Umbilical cord (tissue), 2 donors: Measurements from ENCODE around the gene CUL1. TPM values are rescaled to one million over a fixed set of nuclear protein-coding genes. Genes with fewer than 3 reads are reported as not detected.
A peak's percentile ranks its signal among the peaks of the same experiment; 100 is the strongest.

Source experiments
- DNase-seq: peaks from one replicate; pipeline ENCODE4 v3.0.0-alpha.2; 2015; ENCODE audit warnings: low spot score
- total RNA-seq: library from RNA; depleted of rRNA; stranded (reverse); fragments of >200 nt; gene quantifications from one replicate; pipeline ENCODE4 v1.2.3, GENCODE V29; 2014; ENCODE audit warnings: low replicate concordance; ENCODE audit not compliant: insufficient read depth

CUL1 gene
- total RNA-seq, 1 donor from 2014 or later: 59.0 TPM

GRCh38 chr7:148804343-148805235, 105.9 kb downstream of the CUL1 start:
- DNase-seq: no peak

- no peak for DNase-seq
Observed at GRCh38 chr7:148806187-148806586, 107.5 kb downstream of the CUL1 start.

- no peak for DNase-seq
Observed at GRCh38 chr7:148807436-148807835, 108.7 kb downstream of the CUL1 start.

- DNase-seq: peak; percentile 20
Observed at GRCh38 chr7:148809856-148810255, 111.2 kb downstream of the CUL1 start.

GRCh38 chr7:148811892-148812291, 113.2 kb downstream of the CUL1 start:
- DNase-seq: no peak

GRCh38 chr7:148813890-148814289, 115.2 kb downstream of the CUL1 start:
- no peak for DNase-seq

- no peak for DNase-seq
Observed at GRCh38 chr7:148814922-148815559, 116.3 kb downstream of the CUL1 start.

- no peak for DNase-seq
Observed at GRCh38 chr7:148815612-148816011, 116.9 kb downstream of the CUL1 start.

- DNase-seq: peak; percentile 27
Observed at GRCh38 chr7:148819697-148820360, 121.1 kb downstream of the CUL1 start.

GRCh38 chr7:148821422-148821821, 122.7 kb downstream of the CUL1 start:
- DNase-seq: no peak

- DNase-seq: no peak
Observed at GRCh38 chr7:148824864-148825263, 126.2 kb downstream of the CUL1 start.

GRCh38 chr7:148825338-148825737, 126.6 kb downstream of the CUL1 start:
- DNase-seq: no peak

- DNase-seq: no peak
Observed at GRCh38 chr7:148828965-148829364, 130.3 kb downstream of the CUL1 start.

- DNase-seq: no peak
Observed at GRCh38 chr7:148830897-148831692, 132.4 kb downstream of the CUL1 start.

- DNase-seq: no peak
Observed at GRCh38 chr7:148831782-148832181, 133.1 kb downstream of the CUL1 start.

GRCh38 chr7:148834605-148835004, 135.9 kb downstream of the CUL1 start:
- DNase-seq: no peak

GRCh38 chr7:148835854-148836253, 137.2 kb downstream of the CUL1 start:
- no peak for DNase-seq

GRCh38 chr7:148838905-148839304, 140.2 kb downstream of the CUL1 start:
- DNase-seq: no peak

GRCh38 chr7:148847815-148848734, 149.4 kb downstream of the CUL1 start:
- DNase-seq: peak; percentile 5

GRCh38 chr7:148849393-148850098, 150.8 kb downstream of the CUL1 start:
- peak; percentile 54 for DNase-seq
